KBM-7 (cell line): ENCODE results near the gene NCAM1.

Source experiments
- DNase-seq: peaks from one replicate; pipeline ENCODE4 v3.0.0-alpha.2; 2015
- in situ Hi-C: fragments of 300-500 bp; cut with MboI; formaldehyde crosslinking; loops from 2 replicates; pipeline ENCODE4 v1.14.3; 2020; ENCODE audit warnings: low sequenced_read_pairs, low pct_unique_long_range_greater_than_20kb, mixed read lengths

NCAM1 gene

GRCh38 chr11:113178381-113179070 is 217.3 kb downstream of the NCAM1 start:
- DNase-seq, result no peak
- in situ Hi-C loops, result no loop called here

- no peak for DNase-seq
- in situ Hi-C loops, result no loop called here
These were observed 218.0 kb downstream of the NCAM1 start for GRCh38 chr11:113179181-113179704.

DNA sequence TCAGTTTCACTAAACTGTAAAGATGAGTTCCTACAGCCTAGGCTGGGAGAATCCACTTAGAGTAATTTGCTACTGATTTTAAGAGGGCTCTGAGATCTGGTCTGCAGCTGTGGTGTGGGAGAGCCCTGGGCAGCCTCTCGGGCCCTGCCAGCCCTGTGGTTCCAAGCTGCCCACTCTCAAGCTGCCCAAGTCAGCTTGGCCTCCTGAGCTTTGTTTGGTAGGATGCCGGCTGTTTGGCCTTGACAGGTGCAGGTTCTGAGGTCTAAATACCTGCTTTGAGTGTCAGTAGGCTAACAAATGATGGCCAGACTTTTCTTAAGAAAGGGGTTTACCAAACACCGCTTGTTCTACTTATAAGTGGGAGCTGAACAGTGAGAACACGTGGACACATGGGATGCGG is 219.9 kb downstream of the NCAM1 start:
- DNase-seq, result no peak
- in situ Hi-C loops, result no loop called here

DNA sequence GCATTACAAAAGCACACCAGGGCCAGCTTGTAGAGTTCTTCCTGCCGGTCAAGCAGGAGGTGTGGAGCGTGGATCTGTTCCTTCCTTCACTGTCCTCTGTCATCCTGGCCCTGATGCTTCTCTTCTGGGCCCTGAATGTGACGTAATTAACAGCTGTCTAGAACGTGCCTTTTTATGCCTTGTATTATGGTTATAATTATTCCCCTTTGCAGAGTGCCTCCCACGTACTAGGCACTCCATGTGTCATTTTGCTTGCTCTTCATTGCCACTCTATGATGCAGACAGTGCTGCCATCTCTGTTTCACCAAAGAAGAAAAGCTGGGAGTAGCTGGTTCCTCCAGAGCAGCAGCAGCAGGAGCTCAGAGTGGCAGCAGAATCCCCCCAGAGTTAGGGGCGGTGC is 221.1 kb downstream of the NCAM1 start:
- in situ Hi-C loops, result no loop called here
- DNase-seq, result no peak

DNA sequence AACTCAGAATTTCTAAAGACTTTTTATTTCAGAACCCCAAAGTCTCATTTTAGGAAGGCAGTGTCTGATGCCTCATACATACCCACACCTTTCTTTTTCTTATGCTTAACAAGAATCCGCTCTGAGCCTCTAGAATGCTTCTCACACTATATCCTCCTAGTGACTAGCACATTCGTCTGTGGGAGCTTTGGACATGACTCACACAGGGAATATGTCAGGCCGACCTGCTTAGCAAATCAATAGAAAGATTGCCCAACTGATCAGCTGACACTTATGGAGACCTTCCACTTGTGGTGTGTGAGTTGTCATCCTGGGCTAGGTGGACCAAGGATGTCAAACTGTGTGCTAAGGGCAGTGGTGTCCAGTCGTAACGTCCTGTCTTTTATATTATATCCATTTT is 223.3 kb downstream of the NCAM1 start:
- in situ Hi-C loops, result no loop called here
- no peak for DNase-seq

GRCh38 chr11:113188371-113188834 is 227.2 kb downstream of the NCAM1 start:
- DNase-seq, result no peak

GRCh38 chr11:113189909-113190667 is 228.9 kb downstream of the NCAM1 start:
- DNase-seq, result no peak
- in situ Hi-C loops, result no loop called here

More at GRCh38 chr11:113188371-113188834, 227.2 kb downstream of the NCAM1 start:
- in situ Hi-C loops, result no loop called here

DNA sequence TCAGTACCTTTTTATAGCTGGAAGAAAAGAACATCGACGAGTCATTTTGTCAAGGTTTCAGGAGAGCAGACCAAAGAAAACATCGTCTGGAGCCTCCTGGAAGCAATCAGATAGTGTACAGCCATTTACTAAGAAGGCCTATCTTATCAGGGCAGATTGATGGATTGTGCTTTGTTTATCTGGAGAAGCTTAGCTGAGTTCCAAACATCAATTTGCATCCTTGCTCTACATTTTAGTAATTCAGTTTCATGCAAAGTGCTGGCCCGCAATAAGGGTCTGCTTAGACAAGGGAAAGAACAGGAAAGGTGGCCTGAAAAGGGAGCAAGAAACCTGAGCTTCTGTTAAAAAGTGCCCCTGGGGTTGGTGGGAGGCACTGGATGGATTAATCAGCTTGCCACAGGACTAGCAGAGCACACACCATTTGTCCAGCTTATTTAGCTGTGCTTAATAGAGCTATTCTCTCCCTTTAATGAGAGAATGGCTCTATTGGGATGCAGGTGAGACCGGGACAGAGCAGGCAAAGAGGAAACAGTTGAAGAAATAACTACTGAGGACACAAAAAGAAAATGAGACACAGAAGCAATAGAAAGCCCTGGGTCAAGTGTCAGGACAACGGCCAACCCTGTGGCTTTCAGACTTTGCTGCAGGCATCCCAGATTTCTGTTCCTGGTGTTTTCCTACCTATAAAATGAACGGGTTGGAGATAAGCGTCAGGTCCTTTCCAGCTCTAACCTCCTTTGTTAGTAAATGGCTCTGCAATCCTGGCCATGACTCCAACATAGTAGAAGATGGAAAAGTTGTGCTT is 231.1 kb downstream of the NCAM1 start:
- DNase-seq, result no peak
- in situ Hi-C loops, result no loop called here

DNA sequence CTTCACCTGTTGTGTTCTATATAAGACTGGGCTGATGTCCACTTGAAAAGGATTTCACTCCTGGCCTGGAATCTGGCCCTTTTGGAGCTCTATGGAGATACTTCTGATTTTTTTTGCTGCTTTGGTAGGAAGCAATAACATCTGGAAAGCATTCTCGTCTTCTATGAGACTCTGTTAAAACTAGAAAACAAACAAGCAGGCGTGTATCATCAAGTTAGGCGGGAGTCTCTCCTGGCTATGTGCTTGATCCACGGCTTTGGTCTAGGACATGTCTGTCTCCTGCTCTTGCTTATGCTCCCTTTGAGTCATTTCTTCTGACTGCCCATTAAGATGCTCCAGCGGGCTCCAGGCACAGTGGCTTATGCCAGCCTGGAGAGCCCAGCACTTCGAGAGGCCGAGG is 231.8 kb downstream of the NCAM1 start:
- in situ Hi-C loops, result no loop called here
- DNase-seq, result no peak

- in situ Hi-C loops, result no loop called here
- DNase-seq, result no peak
These were observed 232.7 kb downstream of the NCAM1 start for GRCh38 chr11:113193946-113194345.

DNA sequence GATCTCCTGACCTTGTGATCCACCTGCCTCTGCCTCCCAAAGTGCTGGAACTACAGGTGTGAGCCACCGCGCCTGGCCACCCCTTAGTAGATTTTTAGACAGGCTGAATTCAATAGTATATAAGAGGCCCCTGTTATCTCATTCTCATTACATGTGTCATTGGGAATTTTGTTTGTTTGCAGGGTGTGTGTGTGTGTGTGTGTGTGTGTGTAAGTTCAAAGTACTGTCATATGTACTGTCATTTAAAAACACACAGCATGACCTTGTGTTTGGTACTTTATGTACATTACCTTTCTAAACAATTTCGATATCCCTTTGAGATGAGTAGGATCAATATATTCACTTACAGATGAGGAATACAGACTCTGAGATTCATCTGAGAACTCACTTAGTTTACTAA is 234.5 kb downstream of the NCAM1 start:
- DNase-seq, result no peak
- in situ Hi-C loops, result no loop called here

- DNase-seq, result no peak
- in situ Hi-C loops, result no loop called here
These were observed 236.2 kb downstream of the NCAM1 start for GRCh38 chr11:113197446-113197845.

GRCh38 chr11:113198972-113199661 is 237.9 kb downstream of the NCAM1 start:
- in situ Hi-C loops, result no loop called here
- no peak for DNase-seq

GRCh38 chr11:113199866-113200265 is 238.6 kb downstream of the NCAM1 start:
- in situ Hi-C loops, result no loop called here
- no peak for DNase-seq

DNA sequence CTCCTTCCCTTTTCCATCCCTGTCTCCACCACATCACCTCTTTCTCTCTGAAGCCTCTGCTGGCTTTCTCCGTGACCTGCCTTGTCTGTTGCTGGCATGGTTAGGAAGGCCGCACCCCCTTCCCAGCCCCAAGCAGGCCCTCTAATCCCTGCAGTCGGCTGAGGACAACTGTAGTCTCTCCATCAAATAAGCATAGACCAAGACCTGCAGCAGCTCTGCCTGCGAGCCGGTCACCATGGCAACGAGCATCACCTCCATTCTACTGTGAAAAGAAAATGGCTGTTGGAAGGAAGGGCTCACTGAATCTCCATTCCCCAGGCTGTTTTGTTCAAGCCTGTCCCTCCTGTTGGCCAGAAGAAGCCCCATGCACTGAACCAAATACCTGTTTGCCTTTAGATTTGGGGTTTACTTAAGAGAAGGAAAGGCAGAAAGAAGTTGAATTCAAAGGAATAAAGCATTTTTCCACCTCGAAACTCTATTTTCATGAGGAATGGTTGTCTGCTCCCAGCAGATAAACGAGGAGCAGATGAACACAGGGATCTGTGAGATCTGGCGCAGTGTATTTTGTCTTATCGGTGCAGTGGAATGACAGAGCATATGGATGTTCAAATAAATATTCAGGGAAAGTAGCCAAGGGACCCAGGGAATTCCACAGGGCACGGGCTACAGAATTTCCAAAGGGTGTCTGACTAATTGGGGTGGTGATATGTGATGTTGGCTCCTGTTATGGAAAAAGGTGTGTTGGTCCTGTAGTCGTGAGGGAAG is 240.0 kb downstream of the NCAM1 start:
- DNase-seq, result no peak
- in situ Hi-C loops, result no loop called here

DNA sequence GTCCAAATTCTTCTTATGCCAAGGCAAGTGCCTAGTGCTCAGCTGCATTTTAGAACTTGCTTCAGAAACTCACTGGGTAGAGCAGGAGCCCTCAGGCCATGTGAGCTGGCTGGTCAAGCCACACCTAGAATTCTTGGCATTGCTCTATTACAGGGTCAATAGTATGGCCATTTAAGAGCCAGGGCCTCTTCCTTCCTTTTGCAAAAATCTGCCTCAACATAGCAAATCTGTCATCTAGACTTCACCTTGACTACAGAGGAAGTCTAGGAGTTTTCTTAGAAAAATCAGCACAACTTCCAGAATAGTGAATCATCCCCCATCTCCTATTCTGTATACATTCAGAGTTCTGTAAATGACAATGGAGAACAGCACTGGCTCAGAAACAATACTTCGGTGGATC is 241.2 kb downstream of the NCAM1 start:
- in situ Hi-C loops, result no loop called here
- no peak for DNase-seq

DNA sequence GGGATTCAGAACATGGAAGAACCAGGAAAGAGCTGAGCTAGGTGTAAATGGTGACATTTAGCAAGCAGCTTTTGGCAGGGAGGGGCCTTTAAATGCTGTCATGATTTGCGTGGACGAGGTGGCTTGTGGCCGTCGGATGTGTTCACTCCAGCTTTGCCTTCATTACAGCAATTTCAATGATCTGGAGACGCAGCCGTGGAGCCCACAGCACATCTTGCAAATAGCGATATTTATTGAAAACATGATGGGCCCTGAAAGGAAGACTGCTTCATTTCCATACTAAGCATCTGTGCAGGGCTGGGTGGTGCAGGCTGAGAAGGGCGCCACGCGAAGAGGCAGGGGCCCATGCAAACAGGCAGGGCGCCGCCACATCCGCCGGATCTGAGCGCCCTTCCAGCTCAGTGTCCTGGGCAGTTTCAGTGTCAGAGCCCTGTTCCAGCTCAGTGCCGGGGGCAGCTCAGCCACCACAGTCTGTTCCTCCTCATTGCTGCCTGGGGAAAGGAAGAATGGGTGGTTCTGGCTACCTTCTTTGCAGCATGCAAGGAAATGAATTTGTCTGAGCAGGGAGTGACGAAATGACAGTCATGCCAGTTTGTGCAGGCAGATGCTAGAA is 242.0 kb downstream of the NCAM1 start:
- in situ Hi-C loops, result no loop called here
- no peak for DNase-seq

- in situ Hi-C loops, result no loop called here
- DNase-seq, result no peak
These were observed 243.1 kb downstream of the NCAM1 start for GRCh38 chr11:113204280-113204679.
